ENCODE measurements around the gene PTPRN2. TPM values are rescaled to one million over a fixed set of nuclear protein-coding genes. Genes with fewer than 3 reads are reported as not detected.
"Not testable (repeated sequence)": the region's sequence is repeated elsewhere in the genome, so short reads cannot be mapped to it uniquely, and the experiment has no call there.

PTPRN2 gene
- total RNA-seq, 1 donor from 2014 or later = 7.8 TPM

DNA sequence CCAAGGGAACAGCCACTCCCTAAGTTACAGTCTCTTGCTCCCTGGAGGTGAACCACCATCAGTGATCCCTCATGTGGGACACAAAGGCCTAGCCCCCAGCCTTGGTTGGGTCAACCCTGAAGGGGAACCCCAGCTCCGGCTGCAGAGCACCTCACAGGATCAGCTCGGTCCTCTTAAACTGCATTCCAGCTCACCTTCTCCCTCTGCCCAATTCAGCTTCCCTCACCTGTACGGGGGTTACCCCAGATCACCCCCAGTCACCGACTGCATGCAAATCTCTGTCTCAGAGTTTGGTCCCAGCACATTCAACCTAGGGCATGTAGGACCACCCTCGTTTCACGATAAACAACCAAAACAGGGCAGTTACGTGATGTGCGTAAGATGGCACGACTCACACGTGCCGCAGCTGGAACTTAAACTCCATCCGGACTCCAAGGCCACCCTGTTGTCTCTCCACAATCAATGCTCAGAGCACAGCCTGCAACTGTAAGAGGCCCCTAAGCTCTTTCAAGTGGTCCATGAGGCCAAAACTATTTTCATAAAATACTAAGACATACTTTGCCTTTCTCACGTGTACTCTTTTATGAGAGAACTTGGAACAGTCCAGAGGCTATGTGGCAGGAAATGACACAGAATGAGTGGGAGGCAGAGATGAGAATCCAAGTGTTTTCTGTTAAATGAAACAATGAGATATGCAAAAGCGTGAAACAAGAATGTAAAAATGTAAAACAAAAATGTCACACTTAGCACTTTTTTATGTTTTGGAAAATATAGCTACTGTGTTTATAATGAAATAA lies 285.2 kb downstream of the PTPRN2 start:
- DNase-seq (ENCODE audit: low spot score) = no peak

DNA sequence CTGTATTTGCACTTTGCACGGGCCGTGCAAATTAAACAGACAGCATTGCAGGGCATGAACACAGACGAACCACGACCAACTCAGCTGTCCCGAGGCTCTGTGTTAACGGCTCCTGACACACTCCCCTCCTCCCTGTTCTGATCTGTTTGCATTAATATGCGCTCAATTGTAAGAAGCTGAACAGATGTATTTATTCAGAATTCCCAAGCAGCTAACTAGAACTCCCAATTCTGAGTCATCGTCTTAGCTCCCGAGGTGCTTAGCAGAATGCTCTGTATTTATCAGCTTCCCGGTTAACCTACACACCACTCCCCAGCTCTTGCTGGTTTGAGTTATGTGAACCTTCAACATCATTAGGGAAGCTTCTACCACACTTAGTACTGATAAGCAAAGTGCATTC lies 286.4 kb downstream of the PTPRN2 start:
- DNase-seq (ENCODE audit: low spot score) = no peak

DNA sequence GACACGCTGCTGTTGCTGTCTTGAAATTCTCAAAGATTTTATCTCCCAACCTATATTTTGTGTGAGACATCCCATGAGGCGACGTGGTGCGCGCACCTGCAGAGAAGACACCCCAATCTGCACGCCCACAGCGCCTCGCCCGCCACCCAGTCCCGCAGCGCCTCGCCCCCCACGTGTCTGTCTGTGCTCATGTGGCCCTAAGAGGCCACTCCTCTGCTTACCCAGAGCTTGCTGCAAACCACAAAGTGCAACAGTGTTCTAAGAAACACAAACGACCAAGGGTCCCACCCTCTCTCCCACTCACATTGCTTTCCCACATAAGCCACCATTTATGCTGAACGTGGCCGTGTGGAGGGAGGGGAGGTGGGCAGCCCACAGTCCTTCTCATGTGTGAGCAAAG lies 287.2 kb downstream of the PTPRN2 start:
- DNase-seq (ENCODE audit: low spot score) = no peak

DNA sequence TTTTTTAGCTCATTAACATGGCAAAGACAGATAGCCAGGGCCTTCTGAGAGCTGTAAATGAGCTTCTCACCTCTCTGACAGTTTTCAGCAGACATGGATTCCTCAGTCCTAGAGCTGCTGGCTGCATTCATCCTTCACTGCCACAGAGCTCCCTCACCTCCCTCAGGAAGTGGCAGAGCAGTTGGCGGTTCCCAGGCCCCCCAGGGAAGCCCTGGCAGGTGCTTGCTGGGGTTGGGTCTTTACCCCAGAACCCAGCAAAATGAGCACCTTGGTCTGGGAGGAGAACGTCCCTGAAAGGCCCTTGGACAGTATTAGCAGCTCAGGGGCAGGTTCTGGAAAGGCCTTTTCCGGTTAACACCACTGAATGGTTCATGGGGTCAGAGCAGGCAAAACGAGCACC lies 288.0 kb downstream of the PTPRN2 start:
- no peak for DNase-seq (ENCODE audit: low spot score)

DNA sequence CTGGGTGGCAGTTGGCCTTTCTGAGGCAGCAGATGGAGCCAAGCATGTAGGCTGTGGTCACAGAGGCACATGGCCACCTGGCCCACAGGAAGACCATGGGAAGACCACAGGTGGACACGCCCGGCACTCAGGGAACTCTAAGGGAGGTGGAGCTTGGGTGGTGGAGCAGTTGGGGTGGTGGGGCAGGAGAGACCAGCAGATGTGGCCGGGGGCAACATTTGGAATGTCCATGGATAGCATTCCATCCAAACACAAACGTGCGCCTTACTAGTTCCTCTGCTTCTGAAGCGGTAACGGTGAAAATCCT lies 290.9 kb downstream of the PTPRN2 start:
- no peak for DNase-seq (ENCODE audit: low spot score)

DNA sequence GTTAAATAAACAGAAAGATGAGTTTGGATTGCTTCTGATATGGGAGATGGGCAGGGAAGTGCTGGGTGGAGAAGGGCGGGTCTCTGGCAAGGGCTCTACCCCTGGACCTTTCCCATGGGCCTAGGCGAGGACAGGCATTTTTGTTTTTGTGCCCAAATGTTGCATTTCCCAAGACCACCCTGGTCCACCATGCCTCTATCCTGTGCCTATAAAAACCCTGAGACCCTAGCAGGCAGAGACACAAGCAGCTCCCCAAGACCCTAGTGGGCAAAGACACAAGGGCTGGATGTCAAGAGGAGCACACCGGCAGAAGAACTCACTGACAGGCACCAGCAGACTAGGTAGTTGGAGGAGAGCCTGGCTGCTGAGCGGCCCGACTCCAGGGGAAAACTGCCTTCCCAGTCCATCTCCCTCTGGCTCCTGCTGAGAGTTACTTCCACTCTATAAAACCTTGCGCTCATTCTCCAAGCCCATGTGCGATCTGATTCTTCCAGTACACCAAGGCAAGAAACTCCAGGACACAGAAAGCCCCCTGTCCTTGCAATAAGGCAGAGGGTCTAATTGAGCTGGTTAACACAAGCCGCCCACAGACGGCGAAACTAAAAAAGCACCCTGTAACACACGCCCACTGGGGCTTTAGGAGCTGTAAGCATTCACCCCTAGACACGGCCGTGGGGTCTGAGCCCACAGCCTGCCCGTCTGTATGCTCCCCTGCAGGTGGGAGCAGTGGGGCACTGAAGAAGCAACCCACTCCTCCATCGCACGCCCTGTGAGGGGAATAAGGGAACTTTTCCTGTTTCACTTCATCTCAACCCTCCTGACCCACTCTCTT lies 291.4 kb downstream of the PTPRN2 start:
- DNase-seq (ENCODE audit: low spot score) = no peak

DNA sequence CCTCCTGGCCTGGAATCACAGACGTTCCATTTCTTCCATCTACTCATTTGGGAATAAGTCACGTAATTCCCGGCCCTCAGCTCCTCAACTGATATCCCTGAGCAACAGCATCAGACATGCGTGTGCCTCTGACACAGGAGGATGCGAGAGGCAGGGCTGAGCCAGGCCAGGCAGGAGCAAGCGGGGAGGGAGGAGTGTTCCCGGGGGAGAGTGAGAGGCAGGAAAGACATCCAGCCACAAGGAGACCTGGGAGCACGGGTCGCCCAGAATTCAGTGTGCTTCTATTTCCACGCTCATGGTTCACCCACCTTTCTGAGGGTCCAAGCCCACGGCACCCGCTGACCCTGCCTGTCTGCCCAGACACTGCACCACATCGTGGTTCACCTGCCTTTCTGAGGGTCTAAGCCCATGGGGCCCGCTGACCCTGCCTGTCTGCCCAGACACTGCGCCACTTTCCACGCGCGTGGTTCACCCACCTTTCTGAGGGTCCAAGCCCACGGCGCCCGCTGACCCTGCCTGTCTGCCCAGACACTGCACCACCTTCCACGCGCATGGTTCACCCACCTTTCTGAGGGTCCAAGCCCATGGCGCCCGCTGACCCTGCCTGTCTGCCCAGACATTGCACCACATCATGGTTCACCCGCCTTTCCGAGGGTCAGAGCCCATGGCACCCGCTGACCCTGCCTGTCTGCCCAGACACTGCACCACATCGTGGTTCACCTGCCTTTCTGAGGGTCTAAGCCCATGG lies 293.0 kb downstream of the PTPRN2 start:
- DNase-seq (ENCODE audit: low spot score) = not testable (repeated sequence)

DNA sequence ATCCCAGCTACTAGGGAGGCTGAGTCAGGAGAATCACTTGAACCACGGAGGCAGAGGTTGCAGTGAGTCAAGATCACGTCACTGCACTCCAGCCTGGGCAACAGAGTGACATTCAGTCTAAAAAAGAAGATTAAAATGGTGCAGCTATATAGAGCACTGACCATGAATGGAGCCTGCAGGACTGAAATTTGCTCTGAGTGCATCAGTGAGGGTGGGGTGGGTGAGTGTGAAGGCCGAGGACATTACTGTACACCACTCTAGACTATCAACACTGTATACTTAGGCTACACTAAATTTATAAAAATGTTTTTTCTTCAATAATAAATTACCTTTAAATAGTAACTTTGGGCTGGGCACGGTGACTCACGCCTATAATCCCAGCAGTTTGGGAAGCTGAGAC lies 294.7 kb downstream of the PTPRN2 start:
- no peak for DNase-seq (ENCODE audit: low spot score)

DNA sequence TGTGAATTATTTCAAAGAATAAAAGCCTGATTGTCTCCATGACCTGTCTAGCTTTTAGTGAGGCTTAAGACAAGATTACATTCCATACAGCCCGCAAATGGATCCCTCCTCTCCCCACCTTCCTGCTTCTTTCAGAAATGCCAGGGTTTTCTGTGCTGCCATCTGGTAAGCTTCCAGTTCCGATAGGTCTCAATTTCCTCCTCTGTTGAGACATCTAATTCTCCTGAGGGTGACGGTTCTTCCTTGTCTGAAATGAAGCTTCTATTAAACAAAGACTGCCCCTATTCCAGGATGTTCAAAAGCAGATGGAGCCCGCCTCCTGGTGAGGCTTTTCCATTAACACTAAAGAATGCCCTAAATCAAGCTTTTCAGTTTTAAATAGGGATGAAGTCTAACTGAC lies 295.6 kb downstream of the PTPRN2 start:
- no peak for DNase-seq (ENCODE audit: low spot score)

DNA sequence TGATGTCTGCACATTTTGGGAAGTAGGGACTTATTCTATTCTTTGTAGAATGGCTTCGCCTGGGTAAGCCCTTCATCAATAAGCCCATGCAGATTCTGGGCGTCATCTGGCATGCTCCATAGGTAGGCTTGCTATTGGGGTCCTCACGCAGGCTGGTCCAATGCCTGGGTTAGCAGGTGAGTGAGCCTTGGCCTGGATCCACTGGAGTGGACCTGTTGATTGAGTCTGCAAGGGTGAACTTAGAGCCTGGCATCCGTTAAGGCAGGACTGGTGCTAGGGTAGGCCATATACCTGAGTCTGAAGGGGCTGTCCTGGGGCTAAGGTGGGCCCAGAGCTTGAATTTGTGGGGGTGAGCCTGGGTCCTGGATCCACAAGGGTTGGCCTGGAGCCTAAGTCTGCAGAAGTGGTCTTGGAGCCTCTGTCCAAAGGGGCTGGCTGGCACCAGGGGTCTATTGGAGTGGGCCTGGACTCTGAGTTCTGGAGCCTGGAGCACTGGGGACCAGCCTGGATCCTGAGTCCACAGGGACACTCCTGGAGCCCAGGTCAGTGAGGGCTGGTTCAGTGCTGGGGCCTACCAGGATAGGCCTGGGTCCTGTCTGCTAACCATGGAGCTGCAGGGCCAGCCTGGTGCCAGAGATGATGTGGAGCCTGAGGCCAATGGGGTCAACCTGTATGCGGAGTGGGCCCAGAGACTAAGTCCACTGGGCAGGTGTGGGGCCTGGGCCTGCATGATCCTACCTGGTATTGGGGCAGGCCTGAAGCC lies 297.7 kb downstream of the PTPRN2 start:
- no peak for DNase-seq (ENCODE audit: low spot score)

DNA sequence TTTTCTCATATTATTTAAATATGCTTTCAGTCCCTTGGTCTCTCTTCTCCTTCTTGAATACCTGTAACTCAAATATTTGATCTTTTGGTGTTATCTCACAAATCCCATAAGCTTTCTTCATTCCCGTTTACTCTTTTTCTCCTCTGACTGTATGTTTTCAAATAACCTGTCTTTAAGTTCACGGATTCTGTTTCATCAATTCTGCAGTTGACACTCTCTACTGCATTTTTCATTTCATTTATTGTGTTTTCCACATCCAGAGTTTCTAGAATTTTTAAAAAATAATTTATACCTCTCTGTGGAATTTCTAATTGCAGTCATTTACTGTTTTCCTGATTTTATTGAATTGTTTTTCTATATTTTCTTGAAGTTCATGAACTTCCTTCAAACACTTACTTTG lies 298.4 kb downstream of the PTPRN2 start:
- DNase-seq (ENCODE audit: low spot score) = no peak

DNA sequence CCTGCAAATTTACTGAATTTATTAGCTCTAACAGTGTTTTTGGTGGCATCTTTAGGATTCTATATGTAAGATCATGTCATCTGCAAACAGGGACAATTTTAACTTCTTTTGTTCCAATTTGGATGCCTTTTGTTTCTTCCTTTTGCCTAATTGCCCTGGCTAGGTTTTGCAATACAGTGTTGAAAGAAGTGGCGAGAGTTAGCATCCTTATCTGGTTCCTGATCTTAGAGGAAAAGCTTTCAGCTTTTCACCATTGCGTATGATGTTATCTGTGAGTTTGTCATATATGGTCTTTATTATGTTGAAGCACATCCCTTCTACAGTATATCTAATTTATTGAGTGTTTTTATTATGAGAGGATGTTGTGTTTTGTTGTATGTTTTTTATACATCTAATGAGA lies 301.4 kb downstream of the PTPRN2 start:
- no peak for DNase-seq (ENCODE audit: low spot score)

DNA sequence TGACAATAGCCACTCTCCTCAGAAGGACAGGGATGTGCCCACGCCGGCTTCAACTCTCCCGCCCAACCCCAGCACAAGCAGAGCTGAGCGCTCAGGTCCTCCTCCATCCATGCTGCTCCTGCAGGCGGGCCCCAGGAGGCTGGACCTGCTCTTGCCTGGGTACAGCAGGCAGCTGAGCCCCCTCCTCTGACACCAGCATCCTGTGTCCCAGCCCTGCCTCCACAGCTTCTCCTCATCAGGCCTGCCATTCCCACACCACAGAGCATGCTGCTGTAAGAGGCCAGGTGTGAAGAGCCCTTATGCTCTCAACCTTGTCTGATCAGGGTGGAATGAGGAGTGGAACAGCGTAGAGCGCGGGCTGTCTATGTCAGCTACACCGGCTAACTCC lies 302.2 kb downstream of the PTPRN2 start:
- no peak for DNase-seq (ENCODE audit: low spot score)

DNA sequence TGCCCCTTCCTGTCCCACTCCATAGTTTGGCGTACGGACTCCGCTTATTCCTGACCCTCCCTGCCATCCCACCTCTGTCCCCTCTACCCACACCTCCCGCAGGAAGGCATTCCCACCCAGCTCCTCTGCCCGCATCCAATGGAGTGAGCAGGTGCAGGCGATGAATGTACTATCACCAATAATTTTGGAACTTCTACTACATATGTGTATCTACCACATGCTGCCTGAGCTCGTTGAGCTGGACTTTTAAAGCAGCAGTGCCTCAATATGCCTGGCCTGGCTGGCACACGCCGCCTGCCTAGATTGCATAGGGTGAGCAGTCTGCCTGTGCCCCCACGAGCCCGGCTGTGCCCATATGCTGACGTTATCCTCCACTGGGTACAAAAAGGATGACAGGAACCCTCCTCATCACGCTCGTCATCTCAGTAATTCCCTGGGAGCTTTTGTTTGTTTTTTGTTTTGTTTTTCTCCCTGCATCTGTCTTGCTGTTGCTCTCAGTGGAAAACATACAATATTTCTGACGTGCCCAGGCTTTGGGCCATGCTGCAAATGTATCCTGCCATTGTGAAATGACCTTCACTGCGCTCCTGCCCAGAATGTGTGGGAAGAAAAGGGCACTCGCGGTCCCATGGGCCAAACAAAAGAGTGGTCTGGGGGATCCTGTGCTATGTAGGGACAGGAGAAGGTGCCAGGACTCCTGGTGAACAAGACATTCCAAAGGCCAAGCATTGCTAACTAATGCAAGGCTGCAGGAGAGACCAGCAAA lies 302.8 kb downstream of the PTPRN2 start:
- DNase-seq (ENCODE audit: low spot score) = no peak

DNA sequence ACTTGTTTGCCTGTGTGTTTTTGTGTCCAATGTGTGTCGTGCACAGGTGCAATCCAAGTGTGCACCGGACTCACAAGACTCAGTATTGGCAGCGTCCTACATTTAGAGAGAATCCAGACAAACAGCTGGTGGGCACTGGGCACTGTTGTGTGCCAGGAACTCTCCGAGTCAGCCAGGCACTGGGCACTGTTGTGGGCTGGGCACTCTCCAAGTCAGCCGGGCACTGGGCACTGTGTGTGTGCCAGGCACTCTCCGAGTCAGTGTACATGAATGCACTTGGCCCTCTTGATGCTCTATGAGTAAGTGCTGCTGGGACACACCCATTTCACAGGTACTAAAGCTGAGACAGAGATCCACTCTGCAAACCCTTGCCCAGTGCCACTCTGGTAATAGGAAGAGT lies 303.5 kb downstream of the PTPRN2 start:
- DNase-seq (ENCODE audit: low spot score) = no peak

DNA sequence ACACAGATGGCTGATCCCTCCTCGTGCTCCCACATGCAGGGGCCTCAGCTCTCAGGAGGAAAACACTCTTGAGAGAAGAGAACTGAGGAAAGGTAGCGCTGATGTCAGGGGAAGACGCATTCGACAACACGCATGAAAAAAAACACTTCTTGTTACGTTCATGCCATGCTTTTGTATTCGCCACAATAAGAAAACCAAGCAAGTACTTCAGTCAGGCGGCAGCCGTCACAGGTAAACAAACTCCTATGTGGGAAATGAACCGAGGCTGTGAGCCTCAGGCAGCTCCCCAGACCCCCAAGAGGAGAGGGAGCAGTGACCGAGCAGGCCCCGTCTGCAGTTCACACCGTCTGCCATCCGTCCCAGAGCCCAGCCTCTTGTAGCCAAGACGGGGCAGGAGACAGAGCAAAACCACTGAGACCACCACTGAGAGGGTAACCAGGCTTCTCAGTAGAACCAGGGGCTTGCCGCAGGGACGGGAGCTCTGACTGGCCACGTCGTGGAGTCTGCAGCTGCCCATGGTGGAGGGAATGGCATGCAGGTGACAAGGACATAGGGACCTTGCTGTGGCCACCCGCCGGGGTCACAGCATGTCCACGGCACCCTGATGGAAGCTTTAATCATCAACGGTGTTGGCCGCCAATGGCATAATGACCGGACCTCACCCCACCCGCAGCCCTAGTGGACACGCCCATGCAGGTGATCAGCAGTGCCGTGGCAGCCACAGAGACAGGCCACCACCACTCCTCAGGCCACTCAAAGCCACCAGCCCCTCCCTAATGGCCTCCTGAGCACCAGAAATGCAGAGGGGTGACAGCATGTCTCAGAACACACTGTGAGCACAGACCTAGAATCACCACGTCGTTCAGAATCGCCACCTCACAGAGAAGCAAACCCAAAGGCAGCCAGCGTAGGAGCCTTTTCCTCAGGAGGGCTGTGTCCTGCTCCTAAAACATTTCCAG lies 304.3 kb downstream of the PTPRN2 start:
- DNase-seq (ENCODE audit: low spot score) = peak; percentile 32

DNA sequence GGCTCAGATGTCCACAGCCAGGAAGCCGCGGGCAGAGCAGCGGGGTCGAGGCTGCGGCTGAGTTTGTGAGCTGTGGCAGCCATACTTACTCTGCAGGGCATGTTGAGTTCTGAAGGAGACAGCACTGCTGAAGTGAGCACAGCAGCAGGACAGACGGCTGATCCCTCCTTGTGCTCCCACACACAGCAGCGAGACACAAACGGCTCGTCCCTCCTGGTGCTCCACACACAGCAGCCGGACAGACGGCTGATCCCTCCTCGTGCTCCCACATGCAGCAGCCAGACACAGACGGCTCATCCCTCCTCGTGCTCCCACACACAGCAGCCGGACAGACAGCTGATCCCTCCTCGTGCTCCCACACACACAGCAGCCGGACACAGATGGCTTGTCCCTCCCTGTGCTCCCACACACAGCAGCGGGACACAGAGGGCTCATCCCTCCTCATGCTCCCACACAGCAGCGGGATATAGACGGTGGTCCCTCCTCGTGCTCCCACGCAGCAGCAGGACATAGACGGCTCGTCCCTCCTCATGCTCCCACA lies 305.1 kb downstream of the PTPRN2 start:
- DNase-seq (ENCODE audit: low spot score) = peak; percentile 29

DNA sequence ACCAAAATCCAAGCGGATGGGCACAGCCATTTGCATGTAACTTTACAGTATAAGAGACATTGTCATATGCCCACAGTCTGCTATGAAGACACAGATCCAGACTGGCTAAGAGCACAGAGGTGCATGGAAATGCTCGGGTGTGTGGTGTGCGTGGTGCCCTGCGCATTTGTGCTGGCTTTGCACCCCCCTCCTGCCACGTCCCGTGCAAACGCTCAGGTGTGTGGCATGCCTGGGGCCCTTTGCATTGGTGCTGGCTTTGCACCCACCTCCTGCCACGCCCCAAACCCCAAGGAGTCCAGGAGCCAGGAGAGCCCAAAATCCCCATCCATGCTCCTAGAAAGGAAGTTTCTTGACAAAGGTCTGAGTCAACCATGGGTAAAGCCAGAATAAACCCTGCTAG lies 306.2 kb downstream of the PTPRN2 start:
- DNase-seq (ENCODE audit: low spot score) = no peak

DNA sequence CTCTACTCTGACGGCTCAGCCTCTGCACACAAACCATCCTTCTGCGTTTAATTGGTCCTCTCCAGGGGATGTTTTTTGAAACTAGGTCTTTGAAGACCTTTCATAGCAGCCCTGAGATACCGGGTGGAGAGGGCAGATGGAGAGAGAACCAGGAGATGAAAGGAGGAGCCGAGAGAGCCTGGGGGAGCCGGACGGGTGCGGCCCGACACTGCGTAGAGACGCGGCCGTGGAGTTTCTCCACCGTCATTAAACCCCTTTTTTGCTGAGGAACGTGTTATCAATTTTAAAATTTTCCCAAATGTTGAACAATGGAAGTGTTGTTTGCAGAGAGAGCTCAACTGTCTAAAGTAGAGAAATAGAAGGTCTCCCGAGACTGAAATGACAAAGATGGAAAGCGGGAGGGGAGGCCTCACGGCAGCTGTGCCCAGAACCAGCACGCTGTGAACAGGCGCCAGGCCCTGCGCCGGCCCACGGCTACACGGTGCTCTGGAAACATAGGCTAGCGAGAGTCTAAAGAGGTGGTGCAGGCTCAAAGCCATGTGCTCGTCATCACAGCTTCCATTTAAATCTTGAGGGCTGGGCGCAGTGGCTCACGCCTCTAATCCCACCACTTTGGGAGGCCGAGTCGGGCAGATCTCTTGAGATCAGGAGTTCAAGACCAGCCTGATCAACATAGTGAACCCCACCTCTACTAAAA lies 307.0 kb downstream of the PTPRN2 start:
- DNase-seq (ENCODE audit: low spot score) = no peak
